ENCODE data around the gene FAM156A.
"Not testable (repeated sequence)": the region's sequence is repeated elsewhere in the genome, so short reads cannot be mapped to it uniquely, and the experiment has no call there.

Gene FAM156A, protein sequence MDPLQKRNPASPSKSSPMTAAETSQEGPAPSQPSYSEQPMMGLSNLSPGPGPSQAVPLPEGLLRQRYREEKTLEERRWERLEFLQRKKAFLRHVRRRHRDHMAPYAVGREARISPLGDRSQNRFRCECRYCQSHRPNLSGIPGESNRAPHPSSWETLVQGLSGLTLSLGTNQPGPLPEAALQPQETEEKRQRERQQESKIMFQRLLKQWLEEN

DNA sequence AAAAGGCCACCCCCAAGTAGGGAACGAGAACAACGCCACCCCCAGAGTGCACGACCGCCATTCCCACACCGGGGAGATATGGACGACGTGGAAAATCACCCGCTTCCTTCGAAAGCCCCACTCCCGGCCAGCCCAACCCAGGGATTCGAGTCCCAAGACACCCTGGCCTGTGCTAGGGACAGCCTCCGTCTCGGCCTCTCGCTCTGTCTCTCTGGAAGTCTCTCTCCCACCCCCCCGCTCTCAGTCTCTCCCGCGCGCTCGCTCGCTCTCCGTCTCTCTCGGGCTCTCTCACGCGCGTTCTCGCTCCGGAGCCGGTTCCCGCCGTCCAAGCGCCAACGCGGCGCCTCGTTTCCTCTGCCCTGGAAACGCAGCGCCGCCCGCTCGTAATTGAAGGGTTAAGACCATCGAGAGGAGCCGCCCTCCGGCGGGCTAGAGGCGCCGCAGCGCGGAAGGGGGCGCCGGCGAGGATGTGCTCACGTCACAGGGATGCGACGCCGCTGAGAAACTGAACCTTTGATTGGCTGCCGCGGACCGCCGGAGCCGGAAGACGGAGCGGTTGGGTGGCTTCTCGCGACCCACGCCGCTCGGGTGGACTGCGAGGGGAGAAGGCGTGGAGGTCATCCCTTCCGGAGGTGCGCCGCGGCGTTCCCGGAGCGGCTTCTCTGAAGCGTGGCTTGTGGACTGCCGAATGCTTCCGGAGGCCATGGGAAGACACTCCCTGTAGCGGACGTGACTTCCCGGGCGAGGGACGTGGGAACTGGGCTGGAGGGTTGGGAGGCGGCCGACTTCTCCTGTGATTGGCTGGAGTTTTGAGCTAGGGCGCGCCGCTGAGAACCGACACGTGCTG is at the start of gene FAM156A:
FAM156A (minus strand) TSS at position 406 of the 847 bp plus-strand sequence. CDS start 9,930 bp downstream, outside the sequence.
- DNase-seq: not testable (repeated sequence)

DNA sequence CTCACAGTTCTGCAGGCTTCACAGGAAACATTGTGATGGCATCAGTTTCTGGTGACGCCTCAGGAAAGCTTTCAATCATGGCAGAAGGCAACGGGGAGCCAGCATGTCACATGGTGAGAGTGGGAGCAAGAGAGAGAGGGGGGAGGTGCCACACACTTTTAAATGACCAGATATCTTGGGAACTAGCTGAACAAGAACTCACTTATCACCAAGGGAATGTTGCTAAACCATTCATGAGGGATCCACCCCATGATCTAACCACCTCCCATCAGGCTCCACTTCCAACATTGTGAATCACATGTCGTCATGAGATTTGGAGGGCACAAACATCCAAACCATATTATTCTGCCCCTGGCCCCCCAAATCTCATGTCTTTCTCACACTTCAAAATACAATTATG is 47.0 kb upstream of the FAM156A start:
- no peak for DNase-seq

DNA sequence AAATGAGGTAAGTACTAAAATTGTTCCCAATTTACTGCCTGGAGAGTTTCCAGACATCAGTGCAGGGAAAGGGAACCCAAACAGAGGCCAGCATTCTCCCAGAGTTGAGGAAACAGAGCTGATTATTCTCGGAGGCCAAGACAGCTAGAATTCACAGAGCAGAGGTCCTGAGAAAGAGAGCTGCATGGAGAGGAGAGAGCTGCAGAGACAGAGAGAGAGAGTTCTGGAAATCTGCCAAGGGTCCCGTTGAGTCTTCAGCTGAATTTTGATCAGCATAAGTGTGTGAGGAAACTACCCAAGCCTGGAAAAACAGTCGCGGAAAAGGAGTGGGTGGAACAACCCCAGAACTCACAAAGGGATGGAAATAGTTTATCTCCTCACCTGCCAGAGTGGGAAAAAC is 46.5 kb upstream of the FAM156A start:
- no peak for DNase-seq

DNA sequence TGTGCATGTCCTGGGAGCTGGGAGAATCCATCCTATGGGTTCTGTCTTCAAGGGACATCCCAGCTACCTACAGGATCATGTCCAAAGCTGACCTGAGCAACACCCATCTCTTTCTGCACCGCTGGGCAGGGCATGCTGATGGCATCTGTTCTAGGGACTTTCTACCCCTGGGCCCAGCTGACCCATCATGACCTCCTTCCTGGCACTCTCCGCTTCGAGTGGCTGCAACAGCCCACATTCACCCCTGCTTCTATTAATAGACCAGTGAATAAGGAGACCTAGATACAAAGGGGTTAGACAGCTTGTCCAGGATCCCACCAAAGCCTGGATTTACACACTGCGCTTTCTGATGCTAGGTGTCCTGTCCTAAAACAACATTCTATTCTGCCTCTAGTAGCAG is 45.7 kb upstream of the FAM156A start:
- no peak for DNase-seq

DNA sequence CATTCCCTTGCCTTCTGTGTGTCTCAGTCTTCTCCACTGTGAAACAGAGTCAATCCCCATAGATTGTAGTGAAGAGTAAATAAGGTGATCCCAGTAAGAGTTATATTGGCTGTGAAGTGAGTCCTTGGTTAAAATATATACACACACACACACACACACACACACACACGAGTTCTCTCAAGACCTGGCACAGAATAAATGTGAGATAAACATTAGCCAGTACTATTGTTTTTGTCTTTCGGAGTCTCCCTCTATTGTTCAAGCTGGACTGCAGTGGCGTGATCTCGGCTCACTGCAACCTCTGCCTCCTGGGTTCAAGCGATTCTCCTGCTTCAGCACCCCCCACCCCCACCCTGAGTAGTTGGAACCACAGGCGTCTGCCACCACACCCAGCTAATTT is 44.8 kb upstream of the FAM156A start:
- DNase-seq: no peak

DNA sequence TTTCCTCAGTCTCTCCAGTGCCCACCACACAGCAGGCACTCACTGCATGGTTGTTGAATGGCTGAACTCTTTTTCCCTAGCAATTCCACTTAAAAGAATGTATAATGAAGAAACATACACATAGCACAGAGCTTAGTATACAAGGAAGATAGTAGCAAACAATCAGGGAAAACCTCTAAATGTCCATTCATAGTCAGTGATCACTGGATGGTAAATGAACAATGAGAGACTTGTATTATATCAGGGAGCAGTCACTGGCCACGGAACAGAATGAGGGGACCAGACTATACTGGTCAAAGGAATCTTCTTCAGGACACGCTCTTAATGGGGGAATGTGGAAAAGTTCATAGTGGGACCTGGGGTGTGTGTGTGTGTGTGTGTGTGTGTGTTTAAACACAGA is 43.6 kb upstream of the FAM156A start:
- no peak for DNase-seq

DNA sequence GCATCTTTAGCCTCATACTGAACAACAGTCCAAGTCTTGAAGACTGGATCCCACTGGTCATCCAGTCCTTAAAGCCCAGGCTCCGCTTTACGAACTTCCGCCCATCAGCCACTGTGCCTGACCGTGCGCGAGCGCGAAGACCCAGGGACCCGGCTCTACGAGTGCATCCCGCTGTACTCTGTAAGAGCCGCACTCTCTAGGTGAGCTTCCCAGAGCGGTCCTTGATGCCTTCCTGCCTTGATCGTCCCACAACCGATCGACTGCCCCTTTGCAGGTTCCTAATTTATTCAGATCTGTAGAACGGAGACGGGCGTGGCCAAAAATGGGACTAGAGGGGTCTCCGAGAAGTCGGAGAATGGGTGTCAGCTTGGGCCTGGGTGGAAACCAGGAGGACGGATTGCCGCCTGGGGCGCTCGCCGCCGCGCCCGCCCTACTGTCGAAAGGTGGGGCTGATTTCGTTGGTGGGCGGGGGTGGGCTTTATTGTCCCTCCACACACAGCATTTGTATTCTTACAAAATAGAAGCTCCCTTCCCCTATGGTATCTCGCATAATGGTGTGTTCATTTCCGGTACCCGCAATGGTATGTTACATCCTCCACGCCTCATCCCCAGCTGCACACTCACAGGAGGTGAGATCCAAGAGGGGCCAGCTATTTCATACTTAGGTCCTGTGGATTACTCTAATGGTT is 42.3 kb upstream of the FAM156A start:
- DNase-seq: no peak

DNA sequence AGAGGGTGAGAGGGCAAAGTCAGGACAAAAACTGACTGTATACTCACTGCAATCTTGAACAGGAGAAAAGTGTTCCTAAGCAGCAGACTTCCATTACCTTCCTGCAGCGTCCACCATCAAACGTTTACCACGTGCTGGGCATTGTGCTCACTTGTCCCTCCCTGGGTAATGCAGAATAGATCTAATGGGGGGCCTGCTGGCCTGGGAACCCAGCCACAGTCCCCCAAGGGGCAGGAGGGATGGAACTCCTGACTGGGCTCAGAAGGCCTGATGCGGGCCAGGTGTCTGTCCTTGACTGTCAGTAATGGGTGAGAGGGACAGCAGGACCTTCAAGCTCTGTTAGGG is 37.6 kb upstream of the FAM156A start:
- DNase-seq: no peak

DNA sequence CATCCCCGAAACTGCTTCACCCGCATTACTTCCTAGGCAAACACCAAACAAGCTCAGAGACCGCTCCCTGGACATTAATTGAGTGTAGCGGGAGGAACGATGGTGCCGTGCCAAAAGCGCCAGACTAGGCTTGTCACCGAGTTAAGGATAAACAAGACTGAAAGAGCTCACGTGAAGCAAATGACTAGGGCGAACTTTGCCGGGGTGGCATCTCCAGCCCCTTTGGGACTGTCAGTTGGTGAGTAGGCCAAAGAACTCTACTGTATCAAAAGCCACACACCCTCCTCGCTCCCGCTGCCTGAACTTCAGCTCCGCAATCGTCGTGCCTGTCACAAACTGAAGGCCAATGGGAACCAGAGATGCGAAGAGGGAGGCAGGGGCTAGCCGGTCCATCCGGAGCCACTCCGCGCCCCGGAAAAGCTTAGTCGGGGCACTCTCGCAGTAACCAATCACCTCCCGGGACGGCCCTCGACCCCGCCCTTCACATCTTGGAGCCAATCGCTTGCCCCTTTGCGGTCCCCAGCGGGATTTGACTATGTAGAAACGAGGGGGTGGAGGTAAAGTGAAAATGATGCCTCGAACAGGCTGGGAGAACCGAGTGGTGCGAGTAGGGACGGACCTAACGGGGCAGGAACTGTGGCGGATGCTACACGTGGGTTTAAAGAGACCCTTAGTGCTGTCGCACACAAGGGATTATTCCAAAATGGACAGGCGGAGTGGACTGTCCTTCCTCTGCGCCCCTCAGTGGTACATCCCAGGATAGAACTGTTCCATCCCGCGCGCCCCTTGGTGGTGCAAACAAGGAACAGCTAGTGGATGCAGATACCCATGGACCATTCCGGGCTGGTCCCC is 37.0 kb upstream of the FAM156A start:
- DNase-seq: peak; percentile 94

DNA sequence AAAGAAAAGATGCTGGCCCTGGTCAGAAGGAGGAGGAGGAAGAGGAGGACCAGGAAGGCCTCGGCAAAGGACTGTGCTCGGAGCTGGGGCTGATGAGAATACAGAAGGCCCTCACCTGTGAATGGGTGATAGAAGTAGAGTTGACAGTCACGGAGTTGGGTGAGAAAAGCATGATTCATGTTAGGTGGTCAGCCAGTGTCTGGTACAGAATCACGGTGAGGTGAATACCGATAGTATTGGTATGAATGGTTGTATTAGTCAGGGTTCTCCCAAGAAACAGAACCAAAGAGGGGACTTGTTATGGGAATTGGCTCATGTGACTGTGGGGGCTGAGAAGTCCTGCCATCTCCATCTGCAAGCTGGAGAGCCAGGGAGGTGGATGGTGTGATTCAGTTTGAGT is 32.5 kb upstream of the FAM156A start:
- no peak for DNase-seq

DNA sequence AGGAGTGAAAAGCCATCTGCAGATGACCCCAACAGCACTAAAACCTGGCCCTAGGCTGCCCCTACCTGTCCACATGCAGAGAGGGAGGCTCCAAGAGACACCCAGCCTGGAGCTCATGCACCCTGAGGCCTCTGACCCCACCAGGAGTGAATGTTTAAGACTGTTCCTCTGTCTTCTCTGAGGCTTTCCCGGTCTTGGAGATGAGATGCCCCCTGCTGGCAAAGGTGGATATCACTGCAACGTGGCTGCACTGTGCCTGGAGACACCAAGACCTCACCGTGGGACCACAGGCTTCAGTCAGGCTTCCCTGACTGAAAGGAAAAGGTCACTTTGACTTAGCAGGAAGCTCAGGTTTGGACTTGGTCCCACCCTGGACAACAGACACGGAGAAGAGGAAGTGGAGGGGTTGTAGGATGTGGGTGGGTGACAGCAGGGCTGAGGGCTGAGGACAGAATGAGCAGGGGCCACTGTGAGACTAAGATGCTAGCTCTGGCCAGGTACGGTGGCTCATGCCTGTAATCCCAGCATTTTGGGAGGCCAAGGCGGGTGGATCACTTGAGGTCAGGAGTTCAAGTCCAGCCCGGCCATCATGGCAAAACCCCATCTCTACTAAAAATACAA is 31.8 kb upstream of the FAM156A start:
- peak; percentile 61 for DNase-seq

DNA sequence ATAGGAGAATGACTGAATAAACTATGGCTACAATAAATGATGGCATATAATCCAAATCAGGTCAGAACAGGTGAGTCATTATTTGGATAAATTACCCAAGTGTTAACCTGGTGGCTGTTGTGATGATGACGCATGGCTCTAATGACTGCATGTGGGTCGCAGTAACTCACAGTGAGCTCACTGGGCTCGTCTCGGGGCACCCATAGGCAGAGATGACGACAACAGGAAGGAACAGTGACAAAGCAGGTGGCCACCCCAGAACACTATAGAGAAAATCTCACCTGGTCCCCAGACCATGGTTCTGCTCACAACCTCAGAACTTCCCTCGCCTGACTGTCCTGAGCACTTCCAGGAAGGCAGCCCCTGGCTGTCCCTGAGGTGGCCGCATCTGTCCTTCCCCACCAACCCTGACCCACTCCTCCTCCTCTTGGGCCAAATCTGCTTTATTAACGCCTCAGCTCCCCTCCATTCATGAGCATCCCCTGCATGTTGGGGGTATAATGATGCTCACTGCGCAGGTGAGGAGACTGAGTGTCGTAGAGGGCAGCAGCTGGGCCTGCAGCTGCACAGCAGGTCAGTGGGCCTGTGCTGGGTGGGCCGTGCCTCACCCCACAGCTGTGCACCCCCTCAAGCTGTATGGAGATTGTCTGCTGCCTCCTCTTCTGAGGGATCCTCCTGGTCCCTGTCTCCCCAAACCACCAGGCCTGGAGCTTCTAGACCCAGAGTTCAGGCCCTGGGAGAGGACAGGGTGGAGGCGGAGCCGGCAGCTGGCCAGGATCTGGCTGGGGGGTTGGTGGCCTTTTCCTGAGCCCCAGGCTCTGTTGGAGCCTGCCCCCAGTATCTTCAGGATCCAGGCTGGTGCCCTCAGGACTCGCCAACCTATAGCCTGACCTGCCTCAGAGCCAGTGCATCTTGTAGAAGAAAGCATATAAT is 30.9 kb upstream of the FAM156A start:
- DNase-seq: no peak

DNA sequence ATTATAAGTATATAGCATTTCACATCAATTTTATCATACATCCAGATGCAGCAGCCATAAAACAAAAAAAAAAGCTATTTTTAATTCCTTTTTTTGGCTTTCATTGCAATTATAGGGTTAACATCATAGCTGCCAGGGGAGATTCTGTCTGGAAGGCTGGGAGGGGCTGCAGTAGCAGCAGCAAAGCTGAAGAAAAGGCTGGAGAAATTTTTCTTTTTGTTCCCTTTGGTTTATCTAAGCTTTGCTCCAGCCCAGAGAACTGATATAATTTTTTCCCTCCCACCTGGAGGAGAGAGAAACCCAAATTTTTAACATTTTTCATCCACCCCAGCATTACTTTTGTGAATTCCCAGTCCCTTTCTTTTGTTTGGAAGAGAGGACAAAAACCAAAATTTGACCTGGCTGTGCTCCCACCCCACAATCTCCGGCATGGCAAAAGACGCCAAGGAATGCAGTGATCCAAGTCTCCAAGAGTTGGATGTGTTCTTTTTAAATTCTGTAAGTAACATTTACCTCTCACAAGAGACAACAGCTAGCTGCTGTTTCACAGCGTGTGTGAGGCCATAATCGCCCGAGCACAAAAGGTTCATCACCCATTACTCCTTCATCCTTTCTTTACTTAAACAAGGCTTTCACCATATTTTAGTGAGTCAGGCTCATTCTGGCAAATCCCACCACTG is 25.1 kb upstream of the FAM156A start:
- no peak for DNase-seq

DNA sequence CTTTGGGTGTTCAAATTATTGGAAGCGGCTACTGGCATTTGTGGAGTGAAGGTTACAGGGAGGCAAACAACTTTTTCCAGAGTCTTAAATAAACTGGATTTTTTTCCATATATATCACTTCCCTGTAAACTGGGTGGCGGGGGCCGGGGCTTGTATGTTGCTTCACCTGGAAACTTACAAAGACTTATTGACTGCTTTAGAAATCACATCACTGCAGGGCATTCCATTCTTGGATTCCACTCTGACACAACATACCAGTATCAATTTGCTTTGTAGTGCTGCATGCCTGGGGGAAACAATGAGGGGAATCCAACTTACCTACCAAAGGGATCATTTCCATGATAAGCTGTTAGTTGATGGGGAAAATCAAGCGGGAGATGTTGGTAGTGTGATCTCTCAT is 21.7 kb upstream of the FAM156A start:
- DNase-seq: no peak

DNA sequence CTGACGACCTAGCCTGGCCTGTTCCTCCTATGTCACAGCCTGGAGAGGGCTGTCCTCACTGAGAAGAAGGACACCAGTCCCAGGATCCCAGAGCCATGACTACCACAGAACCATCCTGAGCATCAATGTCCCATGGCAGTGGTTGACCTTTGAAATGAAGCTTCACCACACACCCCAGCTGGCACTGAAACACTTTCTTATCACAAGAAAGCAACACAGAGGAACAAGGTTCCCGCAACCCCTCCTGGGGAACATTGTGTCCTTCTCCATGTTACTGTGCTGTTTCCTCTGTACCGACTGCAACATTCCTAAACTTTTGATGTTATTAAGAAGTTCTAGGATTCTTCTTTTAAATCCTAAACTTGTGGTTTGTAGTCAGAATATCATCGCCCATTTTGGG is 21.2 kb upstream of the FAM156A start:
- DNase-seq: no peak

DNA sequence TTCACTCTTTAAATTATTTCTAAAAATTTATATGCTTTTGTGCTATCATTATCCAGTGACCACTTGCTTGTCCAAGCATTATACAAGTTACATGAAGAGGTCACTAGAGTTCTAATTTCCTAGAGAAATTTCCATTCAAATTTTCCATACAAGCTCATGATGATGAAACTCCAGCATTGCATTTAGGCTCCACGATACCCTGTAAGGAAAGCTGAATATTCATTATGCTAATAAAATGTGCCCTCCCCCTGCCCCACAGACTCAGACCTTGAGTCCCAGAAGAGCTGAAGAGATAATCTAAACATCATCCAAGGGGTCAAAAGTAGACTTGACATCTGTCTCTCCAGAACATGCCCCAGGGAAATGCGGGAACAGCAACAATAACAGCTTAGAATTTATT is 19.6 kb upstream of the FAM156A start:
- DNase-seq: no peak

DNA sequence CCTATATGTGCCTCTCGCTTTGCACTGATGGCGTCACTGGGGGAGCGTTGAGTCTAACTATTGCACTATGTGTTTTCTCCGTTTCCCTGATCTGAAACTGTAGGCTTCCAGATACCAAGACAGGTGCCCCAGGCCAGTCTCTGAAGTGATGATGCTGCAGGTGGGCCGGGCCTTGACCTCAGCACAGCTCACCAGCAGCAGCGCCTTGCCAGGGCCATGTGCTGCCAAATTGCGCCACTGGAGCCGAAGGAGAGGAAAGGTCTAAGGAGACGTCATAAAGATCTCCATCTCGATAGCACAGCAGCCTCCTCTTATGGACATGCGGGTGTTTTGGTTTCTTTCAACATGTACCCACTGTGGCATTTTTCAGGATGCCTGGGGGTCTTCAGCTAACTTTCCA is 17.3 kb upstream of the FAM156A start:
- DNase-seq: not testable (repeated sequence)

DNA sequence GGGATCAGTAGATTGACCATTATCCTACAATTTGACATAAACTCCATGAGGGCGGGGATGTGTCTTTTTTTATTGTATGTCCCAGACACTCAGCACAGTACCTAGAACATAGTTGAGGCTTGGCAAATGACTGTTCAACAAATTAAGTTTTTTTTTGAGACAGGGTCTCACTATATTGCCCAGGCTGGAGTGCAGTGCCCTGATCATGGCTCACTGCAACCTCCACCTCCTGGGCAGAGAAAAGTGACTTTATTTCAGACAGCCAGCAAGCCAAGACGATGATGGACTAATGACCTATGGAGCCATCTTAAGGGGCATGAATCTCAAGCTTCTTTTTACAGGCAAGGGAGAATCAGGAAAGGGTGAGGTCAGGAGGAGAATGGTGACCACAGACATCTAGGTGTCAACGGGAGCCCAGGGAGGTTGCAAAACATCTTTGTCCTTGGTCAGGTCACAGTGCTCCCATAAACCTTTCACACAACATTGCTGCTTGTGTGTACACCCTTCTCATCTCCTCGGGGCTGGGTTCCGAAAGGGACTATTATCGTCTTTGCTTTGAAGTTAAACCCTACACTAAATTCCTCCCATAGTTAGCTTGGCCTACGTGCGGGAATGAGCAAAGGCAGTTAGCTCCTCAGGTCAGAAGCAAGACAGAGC is 16.1 kb upstream of the FAM156A start:
- DNase-seq: not testable (repeated sequence)

DNA sequence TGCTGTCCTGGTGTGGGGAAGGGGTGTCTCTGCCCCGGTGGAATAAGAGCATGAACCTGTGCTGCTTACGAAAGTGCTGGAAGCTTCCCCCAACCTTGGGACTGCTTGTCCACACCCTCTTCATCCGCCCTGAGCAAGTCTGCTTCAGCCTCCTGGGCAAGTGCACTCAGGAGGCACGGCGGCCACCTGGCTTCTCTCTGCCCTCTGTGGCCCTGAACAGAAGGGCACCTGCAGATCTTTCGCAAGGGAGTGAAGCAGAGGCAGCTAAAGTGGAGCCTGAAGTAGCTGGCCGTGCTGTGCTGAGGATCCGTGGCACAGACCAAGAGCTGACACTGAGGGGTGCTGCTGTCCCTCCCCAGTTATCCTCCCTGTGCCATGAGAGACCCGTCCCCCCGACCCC is 9.6 kb upstream of the FAM156A start:
- DNase-seq: not testable (repeated sequence)

Measured in CD4-positive, alpha-beta T cell treated with Interleukin-21 for 1 hour (primary cell).